Measurements from ENCODE around the gene GRHL1.
A peak's percentile ranks its signal among the peaks of the same experiment; 100 is the strongest.

- TF ChIP-seq TBP (IDR thresholded peaks at IDR 0.05; ENCODE audit: low read depth, low read length), result no peak
- peak in 2 of 3 experiments; percentile 42 to 44; a peak in 3 of 4 replicates for TF ChIP-seq CTCF (IDR thresholded peaks at IDR 0.05; ENCODE audit: control extremely low read depth in 1 of 3, insufficient read depth in 1 of 3, low read depth in 1 of 3, low read length in 3 of 3)
- TF ChIP-seq POLR2A (IDR thresholded peaks at IDR 0.05; ENCODE audit: control extremely low read depth in 1 of 2, low read depth in 2 of 2, low read length in 2 of 2), result no peak
- TF ChIP-seq POLR2AphosphoS5 (IDR thresholded peaks at IDR 0.05; ENCODE audit: low read depth, low read length), result no peak
- TF ChIP-seq RXRA (IDR thresholded peaks at IDR 0.05; ENCODE audit: insufficient read depth, low read depth, low read length), result no peak
- no peak for TF ChIP-seq EZH2 (IDR thresholded peaks at IDR 0.05; ENCODE audit: low read depth, low read length, severe bottlenecking)
- no peak for TF ChIP-seq JUND (IDR thresholded peaks at IDR 0.05; ENCODE audit: low read length)
Measured at GRCh38 chr2:10028407-10028987, 77.0 kb downstream of the GRHL1 start.

Data from H1 (cell line).